RWPE1 (cell line): ENCODE data around the gene NUDT16L1.

Source experiments
- CTCF ChIA-PET: fragments of 350-600 bp; sonication (Branson Sonifier 250); formaldehyde crosslinking; extraction: SDS; loops from one replicate; lab custom pipeline; 2021; lab: Yijun Ruan, JAX
- POLR2A ChIA-PET: fragments of 400-600 bp; formaldehyde crosslinking; extraction: SDS; loops from one replicate; lab custom pipeline; 2020; ENCODE audit warnings: antibody characterized with exemption; ENCODE audit not compliant: low non-redundant PET; lab: Yijun Ruan, JAX
- DNase-seq: peaks from one replicate; pipeline ENCODE4 v3.0.0; 2012; ENCODE audit warnings: low spot score
- H3K27ac ChIP-seq: fragments of 450-650 bp; 2 replicates; pipeline ENCODE4 v1.5.1; 2017
- CTCF ChIP-seq: fragments of 450-650 bp; conservative IDR thresholded peaks from 2 replicates; pipeline ENCODE4 v1.5.1; 2017; ENCODE audit warnings: low read depth, mild to moderate bottlenecking

The NUDT16L1 gene

GRCh38 chr16:4689864-4690704, 3.3 kb upstream of the NUDT16L1 start:
- no peak for DNase-seq
- H3K27ac ChIP-seq, result peak overlapping the region; percentile 82
- POLR2A ChIA-PET, result no interaction called here
- CTCF ChIA-PET, result no interaction called here
- no peak for TF ChIP-seq CTCF

- no peak for TF ChIP-seq CTCF
- POLR2A ChIA-PET, result no interaction called here
- CTCF ChIA-PET, result no interaction called here
Observed at GRCh38 chr16:4690946-4691665, 2.3 kb upstream of the NUDT16L1 start.

GRCh38 chr16:4691666-4692412, 1.5 kb upstream of the NUDT16L1 start:
- peak overlapping the region; percentile 82 for H3K27ac ChIP-seq
- ChIA-PET CTCF (interaction anchor here (1.1 kb wide), 1 partner anchor 9 kb away, joined by 4 read pairs; no protein-coding TSS in a partner anchor), POLR2A (interaction anchor here (0.5 kb wide), 1 partner anchor 72 kb away, joined by 3 read pairs; no protein-coding TSS in a partner anchor)
- no peak for DNase-seq
- TF ChIP-seq CTCF, result no peak

More at GRCh38 chr16:4690946-4691665, 2.3 kb upstream of the NUDT16L1 start:
- peak overlapping the region; percentile 82 for H3K27ac ChIP-seq
- DNase-seq, result no peak

- TF ChIP-seq CTCF, result no peak
- H3K27ac ChIP-seq, result peak overlapping the region; percentile 82
- CTCF ChIA-PET, result interaction anchor here (0.6 to 1.1 kb wide), 2 partner anchors 10 to 432 kb away, joined by 3 to 4 read pairs; no protein-coding TSS in a partner anchor
- DNase-seq, result no peak
- POLR2A ChIA-PET, result interaction anchor here (0.5 to 1.4 kb wide), 2 partner anchors 42 to 73 kb away, joined by 3 to 8 read pairs; partner anchors contain the start of genes ANKS3 and DNAAF8
Observed at GRCh38 chr16:4692460-4693295, 684 bp upstream of the NUDT16L1 start.

GRCh38 chr16:4693956-4694641, 737 bp downstream of the NUDT16L1 start:
- ChIA-PET CTCF (no interaction called here), POLR2A (interaction anchor here (1.4 kb wide), 1 partner anchor 40 kb away, joined by 8 read pairs; the partner anchor contains the start of genes ANKS3 and DNAAF8)
- peak overlapping the region; percentile 82 for H3K27ac ChIP-seq
- no peak for TF ChIP-seq CTCF
- peak; percentile 36 for DNase-seq
